Endothelial cell of umbilical vein (primary cell): ENCODE results near the gene GPRASP2. TPM values are rescaled to one million over a fixed set of nuclear protein-coding genes. Genes with fewer than 3 reads are reported as not detected.

Source experiments
- BruUV-seq: library from RNA; stranded (reverse); fragments of 400-500 nt; replicated peaks from 2 replicates; lab custom pipeline; 2021; lab: Mats Ljungman, UMichigan
- CTCF ChIA-PET: fragments of 300-600, 350-600 bp; sonication (Branson Sonifier 250); formaldehyde crosslinking; loops from one replicate; lab custom pipeline; 2021; ENCODE audit warnings: antibody characterized with exemption, inconsistent platforms; lab: Charles Lee
- POLR2A ChIA-PET: fragments of 300-600, 350-600 bp; sonication (Branson Sonifier 250); formaldehyde crosslinking; loops from one replicate; lab custom pipeline; 2021; ENCODE audit warnings: antibody characterized with exemption, inconsistent platforms; lab: Charles Lee
- DNase-seq: peaks from one replicate; pipeline ENCODE4 v3.0.0-alpha.2; 2011; ENCODE audit warnings: low read depth, low spot score
- FAIRE-seq: peaks from 2 replicates; lab custom pipeline; 2011; peaks lifted over from hg19 to GRCh38; lab: Jason Lieb, UNC
- H2AFZ ChIP-seq: 2 replicates; pipeline ENCODE4 v1.6.0; 2012; ENCODE audit warnings: low read depth, low read length, control low read depth, inconsistent platforms
- H3K27ac ChIP-seq: 2 replicates; pipeline ENCODE4 v1.5.1; 2011; ENCODE audit warnings: low read depth, mild to moderate bottlenecking, control low read depth, low read length, moderate library complexity; ENCODE audit not compliant: insufficient read depth
- H3K27me3 ChIP-seq, 2 experiments: 2 replicates each; pipeline versions ENCODE4 v1.6.0 to v1.6.1; 2011; ENCODE audit warnings: low read length in 2 of 2, mixed read lengths in 1 of 2; ENCODE audit not compliant: control insufficient read depth in 2 of 2, insufficient read depth in 2 of 2
- H3K36me3 ChIP-seq, 2 experiments: 2 replicates in 1 of 2; 3 replicates in 1 of 2; pipeline ENCODE4 v1.5.1; 2011; ENCODE audit warnings: low read length in 2 of 2, mild to moderate bottlenecking in 1 of 2, moderate library complexity in 1 of 2; ENCODE audit not compliant: control insufficient read depth in 2 of 2, insufficient read depth in 2 of 2; ENCODE audit errors: extremely low read depth in 1 of 2
- H3K4me1 ChIP-seq: 3 replicates; pipeline ENCODE4 v1.5.1; 2011; ENCODE audit warnings: mild to moderate bottlenecking, low read length; ENCODE audit not compliant: control insufficient read depth, insufficient read depth; ENCODE audit errors: extremely low read depth
- H3K4me2 ChIP-seq: 2 replicates; pipeline ENCODE4 v1.6.1; 2011; ENCODE audit warnings: low read length, control low read depth, mixed read lengths; ENCODE audit not compliant: insufficient read depth
- H3K4me3 ChIP-seq, 3 experiments: fragments of 200-600 bp in 1 of 3; sonication (generic), shearing (Covaris generic) in 1 of 3; replicated peaks in 1 of 3; 2 replicates each; pipeline ENCODE4 v1.5.1; 2011 to 2016; ENCODE audit warnings: control low read depth in 3 of 3, low read length in 3 of 3, mild to moderate bottlenecking in 2 of 3, inconsistent platforms in 1 of 3, low read depth in 1 of 3, moderate library complexity in 1 of 3; ENCODE audit not compliant: insufficient read depth in 1 of 3
- H3K79me2 ChIP-seq: 2 replicates; pipeline ENCODE4 v1.6.0; 2012; ENCODE audit warnings: low read length, inconsistent platforms; ENCODE audit not compliant: control insufficient read depth, insufficient read depth
- H3K9ac ChIP-seq: replicated peaks from 2 replicates; pipeline ENCODE3; 2011; ENCODE audit warnings: low read length, control low read depth; ENCODE audit not compliant: insufficient read depth; ENCODE audit errors: extremely low read depth
- H3K9me1 ChIP-seq: replicated peaks from 3 replicates; pipeline ENCODE4 v1.6.0; 2011; ENCODE audit warnings: mild to moderate bottlenecking, low read length; ENCODE audit not compliant: control insufficient read depth, insufficient read depth; ENCODE audit errors: extremely low read depth
- H3K9me3 ChIP-seq: replicated peaks from 2 replicates; pipeline ENCODE4 v1.5.1; 2012; ENCODE audit warnings: low read length, inconsistent platforms; ENCODE audit not compliant: control insufficient read depth, insufficient read depth
- H4K20me1 ChIP-seq: replicated peaks from 2 replicates; pipeline ENCODE3; 2011; ENCODE audit warnings: mild to moderate bottlenecking, low read length; ENCODE audit not compliant: control insufficient read depth, insufficient read depth; ENCODE audit errors: extremely low read depth
- CTCF ChIP-seq, 2 donors: IDR thresholded peaks; 1 replicate in 1 of 2; 2 replicates in 1 of 2; pipeline ENCODE4 v1.5.1; 2011; ENCODE audit warnings: low read length in 2 of 2, mild to moderate bottlenecking in 2 of 2, moderate library complexity in 2 of 2, control low read depth in 1 of 2, inconsistent platforms in 1 of 2, low read depth in 1 of 2; ENCODE audit not compliant: insufficient read depth in 1 of 2; ENCODE audit errors: extremely low read depth in 1 of 2
- EZH2 ChIP-seq: IDR thresholded peaks from 2 replicates; pipeline ENCODE4 v1.6.1; 2012; ENCODE audit warnings: borderline replicate concordance, low read depth, mild to moderate bottlenecking, moderate library complexity, low read length, inconsistent platforms; ENCODE audit not compliant: severe bottlenecking
- FOS ChIP-seq: IDR thresholded peaks from 2 replicates; pipeline ENCODE4 v1.6.1; 2011; ENCODE audit warnings: mild to moderate bottlenecking, low read length, moderate library complexity, borderline replicate concordance; ENCODE audit not compliant: insufficient read depth
- GATA2 ChIP-seq: IDR thresholded peaks from 2 replicates; pipeline ENCODE4 v1.7.0; 2011; ENCODE audit warnings: low read depth, mild to moderate bottlenecking, moderate library complexity, mixed read lengths, low read length; ENCODE audit not compliant: insufficient read length, insufficient read depth
- JUN ChIP-seq: IDR thresholded peaks from 2 replicates; pipeline ENCODE4 v1.6.1; 2011; ENCODE audit warnings: borderline replicate concordance, low read depth; ENCODE audit not compliant: insufficient read length, insufficient read depth
- MAX ChIP-seq: IDR thresholded peaks from 2 replicates; pipeline ENCODE4 v1.6.1; 2011; ENCODE audit not compliant: insufficient read depth, insufficient read length
- MYC ChIP-seq: IDR thresholded peaks from one replicate; pipeline ENCODE4 v1.6.1; 2011; ENCODE audit warnings: mild to moderate bottlenecking, low read depth, low read length
- POLR2A ChIP-seq: IDR thresholded peaks from 2 replicates; pipeline ENCODE4 v1.6.1; 2012; ENCODE audit warnings: low read depth, mild to moderate bottlenecking, control low read depth, low read length
- POLR2AphosphoS5 ChIP-seq: IDR thresholded peaks from 2 replicates; pipeline ENCODE4 v1.6.1; 2012; ENCODE audit warnings: low read depth, mild to moderate bottlenecking, control low read depth, low read length, moderate library complexity; ENCODE audit not compliant: insufficient read depth
- dilution Hi-C: fragments of 300-500 bp; cut with MboI; formaldehyde crosslinking; loops from one replicate; pipeline ENCODE4 v1.15.0; 2019; ENCODE audit warnings: low sequenced_read_pairs; ENCODE audit not compliant: extremely low pct_ligation_motif_present
- intact Hi-C: fragments of 100-400 bp; cut with micrococcal nuclease; formaldehyde crosslinking; loops from one replicate; pipeline ENCODE4 v1.10.0; 2022
- polyA plus RNA-seq, 4 experiments: library from polyadenylated mRNA; depleted of rRNA in 3 of 4; stranded (reverse) in 3 of 4; unstranded in 1 of 4; fragments of >200 nt; gene quantifications; 2 replicates each; pipeline versions ENCODE4 v1.2.1 to v1.2.3, GENCODE V29; 2011 to 2012; ENCODE audit warnings: missing spikeins in 1 of 4
- total RNA-seq: library from RNA; stranded (reverse); gene quantifications from 2 replicates; pipeline ENCODE4 v1.2.3, GENCODE V29; 2021

Gene GPRASP2
- total and polyA plus RNA-seq, 2 donors (not counting 3 experiments of a cell fraction or from before 2014, with no cell fraction given), result 4.9 to 6.5 TPM

GRCh38 chrX:102765809-102766208 lies 53.6 kb downstream of the GPRASP2 start:
- peak overlapping the region; percentile 78 for H3K27ac ChIP-seq
- H3K9me1 ChIP-seq, result no peaks in the 10 kb centered on the region
- H3K4me3 ChIP-seq, result no peak overlapping the region
- H3K36me3 ChIP-seq, result no peaks in the 10 kb centered on the region
- H2AFZ ChIP-seq, result no peak overlapping the region
- no peaks in the 10 kb centered on the region for H4K20me1 ChIP-seq
- peaks cover 37% of the 10 kb centered on the region for H3K4me1 ChIP-seq
- no TSS peak for BruUV-seq
- intact Hi-C loops, result loop anchor here (1.0 to 5.0 kb wide), 6 partner anchors 20 to 1391 kb away; partner anchors contain the start of genes GPRASP1, GPRASP3, SLC25A53 and TMSB15A
- H3K27me3 ChIP-seq, result no peaks in the 10 kb centered on the region
- FAIRE-seq, result peak; percentile 76
- ChIA-PET CTCF (no interaction called here), POLR2A (no interaction called here)
- TF ChIP-seq MYC (no peak), MAX (peak; percentile 86), FOS (no peak), EZH2 (no peak)
- no peaks in the 10 kb centered on the region for H3K9me3 ChIP-seq
- H3K9ac ChIP-seq, result peak overlapping the region; percentile 39
- dilution Hi-C loops, result no loop called here
- peaks cover 9% of the 10 kb centered on the region for H3K79me2 ChIP-seq
- H3K4me2 ChIP-seq, result peak overlapping the region; percentile 44
- DNase-seq, result peak; percentile 60

GRCh38 chrX:102767287-102767686 lies 55.0 kb downstream of the GPRASP2 start:
- ChIA-PET CTCF (no interaction called here), POLR2A (no interaction called here)
- Histone ChIP-seq H3K36me3 (no peaks in the 10 kb centered on the region), H4K20me1 (no peaks in the 10 kb centered on the region), H3K27ac (no peak overlapping the region), H3K9me3 (no peaks in the 10 kb centered on the region), H3K4me3 (no peak overlapping the region), H3K9ac (no peak overlapping the region), H3K4me1 (peaks cover 37% of the 10 kb centered on the region), H3K4me2 (no peak overlapping the region), H3K9me1 (no peaks in the 10 kb centered on the region), H3K79me2 (peaks cover 12% of the 10 kb centered on the region), H2AFZ (no peak overlapping the region), H3K27me3 (no peaks in the 10 kb centered on the region)
- intact Hi-C loops, result loop anchor here (5.0 kb wide), 3 partner anchors 70 to 1390 kb away; partner anchors contain the start of genes GPRASP1 and SLC25A53
- dilution Hi-C loops, result no loop called here
- TF ChIP-seq POLR2AphosphoS5, result no peak
- TF ChIP-seq EZH2, result no peak
- TF ChIP-seq GATA2, result no peak
- TF ChIP-seq JUN, result no peak
- no peak for TF ChIP-seq MAX
- no peak for TF ChIP-seq CTCF (IDR thresholded peaks at IDR 0.05; ENCODE audit: extremely low read depth in 1 of 2, insufficient read depth in 1 of 2, low read depth in 1 of 2, low read length in 2 of 2)
- no peak for TF ChIP-seq POLR2A
- no peak for TF ChIP-seq FOS
- TF ChIP-seq MYC, result no peak
- BruUV-seq, result no TSS peak
- DNase-seq, result no peak
- FAIRE-seq, result no peak
